ENCODE results near the gene NISCH. TPM values are rescaled to one million over a fixed set of nuclear protein-coding genes. Genes with fewer than 3 reads are reported as not detected.

Gene NISCH
- total and polyA plus RNA-seq, 2 experiments from 2014 or later: 18.4 to 76.4 TPM

DNA sequence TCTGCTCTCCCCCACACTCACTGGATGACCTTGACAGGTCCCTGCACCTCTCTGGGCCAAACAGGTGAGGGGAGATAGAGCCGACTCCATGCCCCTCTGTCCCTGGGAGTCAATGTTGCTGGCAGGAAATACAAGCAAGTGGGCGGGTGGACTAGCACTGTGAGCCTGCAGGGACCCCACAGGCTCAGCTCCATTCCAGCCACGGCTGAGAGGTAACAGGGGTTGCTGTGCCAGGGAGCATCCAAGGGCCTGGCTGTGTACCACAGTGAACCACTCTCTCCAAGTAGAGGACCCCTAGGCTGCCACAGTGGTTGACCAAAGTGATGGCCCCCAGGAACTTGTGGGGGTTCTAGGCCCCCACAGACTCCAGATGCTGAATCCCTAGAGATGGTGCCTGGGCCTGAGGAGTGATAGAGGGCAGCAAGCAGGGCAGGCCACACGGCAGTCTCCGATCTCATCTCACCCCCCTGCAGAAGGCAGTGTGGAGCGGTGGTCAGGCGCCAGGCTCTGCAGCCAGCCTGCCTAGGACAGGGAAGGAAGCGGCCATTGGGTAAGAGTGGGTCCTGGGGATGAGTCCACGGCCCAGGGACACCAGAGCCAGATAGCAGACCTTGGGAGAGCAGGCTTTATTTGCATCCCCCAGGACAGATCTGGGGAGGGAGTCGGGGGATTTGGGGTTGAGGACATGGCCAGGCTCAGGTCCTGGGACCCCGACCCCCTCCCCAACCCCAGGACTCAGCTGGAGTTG lies 4.7 kb upstream of the NISCH start:
- TF ChIP-seq JUNB (IDR thresholded peaks at IDR 0.05; ENCODE audit: unreplicated experiment): no peak
- no peak for TF ChIP-seq STAT1 (IDR thresholded peaks at IDR 0.05; ENCODE audit: unreplicated experiment)
- TF ChIP-seq, protein P1, sequence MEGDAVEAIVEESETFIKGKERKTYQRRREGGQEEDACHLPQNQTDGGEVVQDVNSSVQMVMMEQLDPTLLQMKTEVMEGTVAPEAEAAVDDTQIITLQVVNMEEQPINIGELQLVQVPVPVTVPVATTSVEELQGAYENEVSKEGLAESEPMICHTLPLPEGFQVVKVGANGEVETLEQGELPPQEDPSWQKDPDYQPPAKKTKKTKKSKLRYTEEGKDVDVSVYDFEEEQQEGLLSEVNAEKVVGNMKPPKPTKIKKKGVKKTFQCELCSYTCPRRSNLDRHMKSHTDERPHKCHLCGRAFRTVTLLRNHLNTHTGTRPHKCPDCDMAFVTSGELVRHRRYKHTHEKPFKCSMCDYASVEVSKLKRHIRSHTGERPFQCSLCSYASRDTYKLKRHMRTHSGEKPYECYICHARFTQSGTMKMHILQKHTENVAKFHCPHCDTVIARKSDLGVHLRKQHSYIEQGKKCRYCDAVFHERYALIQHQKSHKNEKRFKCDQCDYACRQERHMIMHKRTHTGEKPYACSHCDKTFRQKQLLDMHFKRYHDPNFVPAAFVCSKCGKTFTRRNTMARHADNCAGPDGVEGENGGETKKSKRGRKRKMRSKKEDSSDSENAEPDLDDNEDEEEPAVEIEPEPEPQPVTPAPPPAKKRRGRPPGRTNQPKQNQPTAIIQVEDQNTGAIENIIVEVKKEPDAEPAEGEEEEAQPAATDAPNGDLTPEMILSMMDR (conservative IDR thresholded peaks at IDR 0.05; ENCODE audit: low read depth in 2 of 2): no peak
- no peak for TF ChIP-seq POLR2AphosphoS5 (IDR thresholded peaks at IDR 0.05; ENCODE audit: low read depth)
- Mint-ChIP-seq H3K4me3 (no peak overlapping the region), H3K27ac (no peak overlapping the region), H3K36me3 (ENCODE audit: low read depth) (no peaks in the 10 kb centered on the region), H3K9me3 (no peaks in the 10 kb centered on the region; the same call in 2 of the 3 replicates), H3K27me3 (ENCODE audit: insufficient read depth, low read depth, poor library complexity) (peaks cover 17% of the 10 kb centered on the region), H3K4me1 (peaks cover 28% of the 10 kb centered on the region)
- H4K20me1 ChIP-seq (replicated peaks; ENCODE audit: insufficient read depth): no peaks in the 10 kb centered on the region
- no peaks in the 10 kb centered on the region for H3K27me3 ChIP-seq (ENCODE audit: insufficient read depth)
- no peaks in the 10 kb centered on the region for H3F3A ChIP-seq (replicated peaks; ENCODE audit: low read depth)
- no peak for ATAC-seq
- H3K9me2 ChIP-seq (ENCODE audit: insufficient read depth): 0 out of 2 replicates have a peak, but pooled peaks cover 2% of the 10 kb centered on the region
- H3K4me1 ChIP-seq (ENCODE audit: insufficient read depth): peaks cover 14% of the 10 kb centered on the region
- no peak overlapping the region for H2AFZ ChIP-seq
- no peak overlapping the region for H3K4me3 ChIP-seq
- no peak for DNase-seq (ENCODE audit: low spot score)
- 0 out of 2 replicates have a peak, but pooled peaks cover under 1% of the 10 kb centered on the region for H3K79me2 ChIP-seq (replicated peaks; ENCODE audit: insufficient read depth)
- H3K27ac ChIP-seq (ENCODE audit: low read depth): peak overlapping the region; percentile 87
- peak overlapping the region; percentile 69; the same call in 1 of the 2 replicates for H3K4me2 ChIP-seq
- H3K36me3 ChIP-seq (ENCODE audit: insufficient read depth): no peaks in the 10 kb centered on the region

DNA sequence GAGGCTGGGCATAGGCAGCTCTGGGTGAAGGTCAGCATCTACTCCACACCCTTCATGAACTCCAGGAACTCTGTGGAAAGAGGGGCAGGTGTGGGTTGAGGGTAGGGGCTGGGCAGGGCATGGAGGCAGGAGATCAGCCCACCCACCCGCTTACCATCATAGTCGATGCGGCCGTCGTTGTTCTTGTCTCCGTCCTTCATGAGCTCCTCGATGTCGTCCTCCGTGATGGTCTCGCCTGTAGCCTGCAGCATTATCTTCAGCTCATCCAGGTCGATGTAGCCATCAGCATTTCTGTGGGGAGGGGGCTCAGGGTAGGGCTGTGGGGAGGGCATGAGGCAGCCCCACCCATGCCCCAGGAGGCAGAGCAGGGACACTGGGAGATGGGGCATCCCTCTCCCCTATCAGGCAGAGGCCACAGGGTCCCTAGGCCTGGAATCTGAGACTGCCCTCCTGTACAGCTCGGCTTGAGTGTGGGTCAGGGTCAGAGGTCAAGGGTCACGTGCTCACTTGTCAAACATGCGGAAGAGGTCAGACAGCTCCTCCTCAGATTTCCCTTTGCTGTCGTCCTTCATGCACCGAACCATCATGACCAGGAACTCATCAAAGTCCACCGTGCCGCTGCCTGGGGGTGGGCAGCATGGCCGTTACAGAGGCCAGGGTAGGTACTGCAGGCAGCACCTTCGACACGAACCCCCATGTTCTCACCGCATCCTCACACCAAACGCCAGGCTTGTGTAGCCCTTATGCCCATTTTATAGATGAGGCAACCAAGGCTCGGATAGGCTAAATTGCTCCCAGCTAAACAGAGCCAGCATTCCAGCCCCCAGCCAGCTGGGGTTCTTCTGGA lies 3.9 kb upstream of the NISCH start:
- H4K20me1 ChIP-seq (replicated peaks; ENCODE audit: insufficient read depth): no peaks in the 10 kb centered on the region
- no peaks in the 10 kb centered on the region for H3K36me3 ChIP-seq (ENCODE audit: insufficient read depth)
- no peaks in the 10 kb centered on the region for H3K36me3 Mint-ChIP-seq (ENCODE audit: low read depth)
- ATAC-seq (no peak), DNase-seq (ENCODE audit: low spot score) (no peak)
- H3K79me2 ChIP-seq (replicated peaks; ENCODE audit: insufficient read depth): peaks cover 8% of the 10 kb centered on the region
- H3F3A ChIP-seq (replicated peaks; ENCODE audit: low read depth): no peaks in the 10 kb centered on the region
- H3K27me3 Mint-ChIP-seq (ENCODE audit: insufficient read depth, low read depth, poor library complexity): peaks cover 17% of the 10 kb centered on the region
- H3K4me2 ChIP-seq: no peak overlapping the region
- H3K27me3 ChIP-seq (ENCODE audit: insufficient read depth): no peaks in the 10 kb centered on the region
- TF ChIP-seq ZNF114 (CRISPR knock-in tag; IDR thresholded peaks at IDR 0.05) (no peak), EZH2phosphoT487 (IDR thresholded peaks at IDR 0.05; ENCODE audit: unreplicated experiment) (no peak), NANOG (IDR thresholded peaks at IDR 0.05; ENCODE audit: borderline replicate concordance) (no peak), ETS1 (IDR thresholded peaks at IDR 0.05) (no peak), JUNB (IDR thresholded peaks at IDR 0.05; ENCODE audit: unreplicated experiment) (no peak), EZH2 (IDR thresholded peaks at IDR 0.05; ENCODE audit: low read depth, unreplicated experiment) (no peak)
- TF ChIP-seq, protein P1 (conservative IDR thresholded peaks at IDR 0.05; ENCODE audit: low read depth in 2 of 2): peak in 1 of 2 experiments; percentile 17; a peak in 1 of 4 replicates
- H3K4me3 Mint-ChIP-seq: no peak overlapping the region
- no peaks in the 10 kb centered on the region for H3K9me2 ChIP-seq (ENCODE audit: insufficient read depth)
- no peaks in the 10 kb centered on the region; the same call in 2 of the 3 replicates for H3K9me3 Mint-ChIP-seq
- H2AFZ ChIP-seq: no peak overlapping the region
- no peak overlapping the region for H3K4me3 ChIP-seq
- H3K27ac Mint-ChIP-seq: no peak overlapping the region
- peaks cover 28% of the 10 kb centered on the region for H3K4me1 Mint-ChIP-seq
- H3K27ac ChIP-seq (ENCODE audit: low read depth): no peak overlapping the region
- peaks cover 14% of the 10 kb centered on the region for H3K4me1 ChIP-seq (ENCODE audit: insufficient read depth)

Data from GM23338 (cell line).